Loucy (cell line): ENCODE measurements around the gene MT1B.

ENCODE experiments used
- H2AFZ ChIP-seq: fragments of 200-600 bp; sonication (generic); 2 replicates; pipeline ENCODE4 v1.6.0; 2016; ENCODE audit warnings: antibody characterized with exemption, mild to moderate bottlenecking, low read length, moderate library complexity
- H3F3A ChIP-seq: fragments of 200-600 bp; 2 replicates; pipeline ENCODE4 v1.6.0; 2016; ENCODE audit warnings: antibody characterized with exemption, low read depth, mild to moderate bottlenecking
- H3K27me3 ChIP-seq: fragments of 200-600 bp; sonication (generic); 2 replicates; pipeline ENCODE4 v1.6.1; 2014; ENCODE audit warnings: low read length, mild to moderate bottlenecking; ENCODE audit not compliant: insufficient read depth, poor library complexity, severe bottlenecking
- H3K36me3 ChIP-seq: fragments of 200-600 bp; sonication (generic); 2 replicates; pipeline ENCODE4 v1.6.1; 2016; ENCODE audit warnings: low read length; ENCODE audit not compliant: insufficient read depth
- H3K4me1 ChIP-seq: fragments of 200-600 bp; sonication (generic); 2 replicates; pipeline ENCODE4 v1.5.1; 2014; ENCODE audit warnings: low read length, mild to moderate bottlenecking; ENCODE audit not compliant: insufficient read depth, poor library complexity, severe bottlenecking
- H3K4me2 ChIP-seq: fragments of 200-600 bp; sonication (generic); 2 replicates; pipeline ENCODE4 v1.6.0; 2014; ENCODE audit warnings: antibody characterized with exemption, low read length, low read depth, mild to moderate bottlenecking; ENCODE audit not compliant: poor library complexity, severe bottlenecking
- H3K4me3 ChIP-seq: fragments of 200-600 bp; sonication (generic); 2 replicates; pipeline ENCODE4 v1.5.1; 2014; ENCODE audit warnings: low read length, mild to moderate bottlenecking, mixed read lengths; ENCODE audit not compliant: poor library complexity, severe bottlenecking
- H3K79me2 ChIP-seq: fragments of 200-600 bp; sonication (generic); 2 replicates; pipeline ENCODE4 v1.6.1; 2014; ENCODE audit warnings: low read length; ENCODE audit not compliant: insufficient read depth
- H3K9ac ChIP-seq: fragments of 200-600 bp; sonication (generic); 2 replicates; pipeline ENCODE4 v1.6.0; 2014; ENCODE audit warnings: mild to moderate bottlenecking, low read depth, low read length, moderate library complexity; ENCODE audit not compliant: poor library complexity, severe bottlenecking
- H3K9me2 ChIP-seq: fragments of 200-600 bp; sonication (generic); replicated peaks from 2 replicates; pipeline ENCODE4 v1.6.1; 2016; ENCODE audit warnings: low read depth, low read length, mixed read lengths
- H3K9me3 ChIP-seq: fragments of 200-600 bp; sonication (generic); 2 replicates; pipeline ENCODE4 v1.6.1; 2014; ENCODE audit warnings: mild to moderate bottlenecking, antibody characterized with exemption, low read length, low read depth; ENCODE audit not compliant: insufficient read depth
- H4K20me1 ChIP-seq: fragments of 200-600 bp; sonication (generic); 2 replicates; pipeline ENCODE4 v1.6.0; 2014; ENCODE audit warnings: antibody characterized with exemption, low read length, mild to moderate bottlenecking; ENCODE audit not compliant: insufficient read depth, poor library complexity, severe bottlenecking
- CTCF ChIP-seq: fragments of 200-600 bp; sonication (generic); conservative IDR thresholded peaks from 2 replicates; pipeline ENCODE4 v1.5.1; 2014; ENCODE audit warnings: mild to moderate bottlenecking, antibody characterized with exemption, low read length
- EZH2phosphoT487 ChIP-seq: fragments of 200-600 bp; IDR thresholded peaks from 2 replicates; pipeline ENCODE4 v1.6.1; 2018; ENCODE audit warnings: antibody characterized with exemption, mild to moderate bottlenecking, moderate library complexity, borderline replicate concordance

The MT1B gene

GRCh38 chr16:56691885-56692284 lies 40.2 kb downstream of the MT1B start:
- Histone ChIP-seq H4K20me1 (no peaks in the 10 kb centered on the region), H3F3A (no peaks in the 10 kb centered on the region), H3K4me1 (no peaks in the 10 kb centered on the region), H3K9me3 (no peaks in the 10 kb centered on the region), H3K9ac (no peak overlapping the region), H3K36me3 (no peaks in the 10 kb centered on the region), H3K9me2 (no peaks in the 10 kb centered on the region), H3K4me2 (no peak overlapping the region), H3K27me3 (no peaks in the 10 kb centered on the region), H3K4me3 (no peak overlapping the region), H3K79me2 (no peaks in the 10 kb centered on the region), H2AFZ (no peak overlapping the region)
- TF ChIP-seq CTCF (no peak), EZH2phosphoT487 (no peak)

- Histone ChIP-seq H3K27me3 (no peaks in the 10 kb centered on the region), H3K9ac (no peak overlapping the region), H3K4me1 (no peaks in the 10 kb centered on the region), H3K79me2 (no peaks in the 10 kb centered on the region), H3K9me3 (peaks cover 5% of the 10 kb centered on the region; the same call in 1 of the 2 replicates), H3K9me2 (no peaks in the 10 kb centered on the region), H4K20me1 (no peaks in the 10 kb centered on the region), H3F3A (no peaks in the 10 kb centered on the region), H3K4me2 (no peak overlapping the region), H2AFZ (no peak overlapping the region), H3K36me3 (no peaks in the 10 kb centered on the region), H3K4me3 (no peak overlapping the region)
- TF ChIP-seq CTCF = no peak
- no peak for TF ChIP-seq EZH2phosphoT487
Observed at GRCh38 chr16:56695246-56695645, 43.6 kb downstream of the MT1B start.

GRCh38 chr16:56697456-56698155 lies 45.9 kb downstream of the MT1B start:
- Histone ChIP-seq H3K79me2 (no peaks in the 10 kb centered on the region), H3K9ac (no peak overlapping the region), H3K4me3 (no peak overlapping the region), H3K36me3 (no peaks in the 10 kb centered on the region), H2AFZ (no peak overlapping the region), H4K20me1 (no peaks in the 10 kb centered on the region), H3K9me3 (peaks cover 5% of the 10 kb centered on the region; the same call in 1 of the 2 replicates), H3K4me1 (no peaks in the 10 kb centered on the region), H3F3A (no peaks in the 10 kb centered on the region), H3K9me2 (no peaks in the 10 kb centered on the region), H3K27me3 (no peaks in the 10 kb centered on the region), H3K4me2 (no peak overlapping the region)
- TF ChIP-seq CTCF (no peak), EZH2phosphoT487 (no peak)
